ENCODE data around the gene IL4R.
A peak's percentile ranks its signal among the peaks of the same experiment; 100 is the strongest.
"Not testable (repeated sequence)": the region's sequence is repeated elsewhere in the genome, so short reads cannot be mapped to it uniquely, and the experiment has no call there.

IL4R gene

GRCh38 chr16:27288313-27288712, 25.5 kb upstream of the IL4R start:
- DNase-seq (ENCODE audit: low spot score) = not testable (repeated sequence)

DNA sequence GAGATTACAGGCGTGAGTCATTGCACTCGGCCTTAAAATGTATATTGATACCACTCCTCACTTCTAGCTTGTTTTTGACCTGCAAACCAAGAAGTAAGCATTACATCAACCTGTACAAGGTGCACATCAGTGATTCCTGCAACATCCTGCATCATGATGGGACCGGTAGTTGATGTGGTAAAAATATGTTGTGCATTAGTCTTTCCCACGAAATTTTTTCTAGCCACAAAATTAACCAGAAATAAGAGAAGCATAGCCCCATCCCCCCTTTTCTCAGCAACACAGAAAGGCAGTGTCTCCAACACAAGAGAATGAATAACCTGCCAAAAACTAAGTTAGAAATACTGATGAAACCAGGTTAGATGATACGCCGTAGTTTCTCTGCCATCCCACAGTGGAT, 24.1 kb upstream of the IL4R start:
- no peak for DNase-seq (ENCODE audit: low spot score)

- DNase-seq (ENCODE audit: low spot score) = no peak
These were observed 23.2 kb upstream of the IL4R start for GRCh38 chr16:27290562-27290961.

GRCh38 chr16:27291106-27291505, 22.7 kb upstream of the IL4R start:
- no peak for DNase-seq (ENCODE audit: low spot score)

DNA sequence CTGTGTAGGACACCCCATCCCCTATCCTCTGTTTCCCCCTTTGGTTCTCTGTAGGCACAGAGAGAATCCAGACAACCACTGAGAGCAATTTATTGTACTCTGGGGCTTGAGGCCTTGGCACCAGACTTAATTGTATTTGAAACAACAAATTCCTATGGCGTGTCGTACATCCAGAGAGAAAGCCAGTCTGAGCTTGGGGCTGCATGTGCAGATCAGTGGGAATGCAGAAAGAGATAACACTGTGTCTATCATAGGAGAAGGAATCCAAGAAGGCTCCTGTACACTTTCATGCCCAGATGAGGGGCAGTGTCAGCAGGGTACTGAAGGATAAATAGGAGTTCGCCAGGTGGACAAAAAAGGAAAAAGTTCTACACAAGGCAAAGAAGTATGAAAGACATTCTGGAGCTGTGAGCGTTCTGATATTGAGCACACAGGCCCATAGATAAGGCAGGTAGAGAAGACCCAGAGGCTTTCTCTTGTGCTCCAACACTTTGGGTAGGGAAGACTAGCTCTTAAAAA, 22.0 kb upstream of the IL4R start:
- DNase-seq (ENCODE audit: low spot score) = no peak

- no peak for DNase-seq (ENCODE audit: low spot score)
These were observed 20.4 kb upstream of the IL4R start for GRCh38 chr16:27293343-27293742.

DNA sequence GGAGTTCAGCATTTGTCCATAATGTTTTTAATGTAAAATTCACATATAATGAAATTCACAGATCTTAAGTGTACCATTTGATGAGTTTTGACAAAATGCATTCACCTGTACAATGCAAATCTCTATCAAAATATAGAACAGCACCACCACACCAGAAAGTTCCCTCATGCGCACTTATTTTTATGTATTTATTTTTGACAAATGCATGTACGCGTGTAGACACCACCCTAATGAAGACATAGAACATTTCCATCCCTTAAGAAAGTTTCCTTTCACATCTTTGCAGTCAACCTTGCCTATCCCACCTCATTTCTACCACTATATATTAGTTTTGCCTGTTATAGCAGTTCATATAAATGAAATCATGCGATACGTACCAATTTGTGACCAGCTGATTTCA, 15.6 kb upstream of the IL4R start:
- no peak for DNase-seq (ENCODE audit: low spot score)

DNA sequence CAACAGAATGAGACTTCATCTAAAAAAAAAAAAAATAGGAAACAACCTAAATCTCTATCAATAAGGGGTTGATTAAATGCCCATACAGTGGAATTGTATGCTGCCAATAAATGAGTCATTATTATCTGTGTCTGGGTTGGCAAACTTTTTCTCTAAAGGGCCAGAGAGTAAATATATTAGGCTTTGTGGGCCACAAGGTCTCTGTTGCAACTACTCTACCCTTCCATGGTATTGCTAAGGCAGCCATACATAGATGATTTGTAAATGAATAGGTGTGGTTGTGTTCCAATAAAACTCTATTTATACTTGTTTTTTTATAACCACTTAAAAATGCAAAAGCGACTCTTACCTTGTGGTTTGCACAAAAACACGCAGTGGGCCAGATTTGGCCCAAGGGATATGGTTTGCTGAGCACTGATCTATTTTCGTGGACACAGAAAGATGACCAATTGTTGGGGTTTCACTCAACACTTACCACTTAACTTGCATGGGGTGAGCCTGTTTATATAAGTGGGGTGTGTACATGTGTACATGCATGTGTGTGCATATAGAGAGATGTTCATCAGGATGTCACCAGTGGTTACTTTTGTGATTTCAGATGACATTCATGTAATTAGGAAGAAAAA, 12.4 kb upstream of the IL4R start:
- DNase-seq (ENCODE audit: low spot score) = no peak

GRCh38 chr16:27302126-27302525, 11.6 kb upstream of the IL4R start:
- no peak for DNase-seq (ENCODE audit: low spot score)

DNA sequence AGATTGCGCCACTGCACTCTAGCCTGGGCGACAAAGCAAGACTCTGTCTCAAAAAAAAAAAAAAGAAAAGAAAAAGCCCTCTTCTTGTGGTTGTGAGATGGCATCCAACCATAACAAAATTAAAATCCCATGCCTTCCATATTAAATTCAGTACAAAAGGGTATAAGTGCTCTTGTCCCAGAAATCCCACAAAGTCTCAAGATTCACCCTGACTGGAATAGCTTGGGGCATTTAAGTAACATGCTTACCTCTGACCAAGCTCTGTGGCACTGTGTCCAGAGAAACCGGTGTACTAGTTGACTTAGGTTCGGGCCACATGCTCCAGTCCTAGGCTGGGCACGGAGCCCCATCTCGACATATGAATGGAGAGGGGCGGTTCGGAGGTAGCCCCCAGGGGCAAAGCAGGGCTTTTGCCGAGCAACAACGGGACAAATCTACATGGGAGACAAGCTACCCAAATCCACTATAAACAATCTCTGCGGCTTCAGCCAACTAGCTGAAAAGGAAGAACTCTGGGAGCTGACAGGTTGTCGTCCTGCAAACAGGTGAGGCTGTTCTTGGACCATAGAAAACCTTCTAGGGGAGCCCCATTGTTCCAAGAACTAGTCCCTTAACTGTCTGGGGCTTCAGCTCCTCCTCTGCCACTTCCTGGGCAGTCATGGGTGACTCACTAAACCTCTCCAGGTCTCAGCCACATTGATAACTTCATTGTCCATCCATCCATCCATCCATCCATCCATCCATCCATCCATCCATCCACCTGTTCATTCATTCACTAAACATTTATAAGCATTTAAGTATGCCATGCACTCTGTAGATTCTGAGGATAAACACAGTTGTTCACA, 10.3 kb upstream of the IL4R start:
- DNase-seq (ENCODE audit: low spot score) = no peak

DNA sequence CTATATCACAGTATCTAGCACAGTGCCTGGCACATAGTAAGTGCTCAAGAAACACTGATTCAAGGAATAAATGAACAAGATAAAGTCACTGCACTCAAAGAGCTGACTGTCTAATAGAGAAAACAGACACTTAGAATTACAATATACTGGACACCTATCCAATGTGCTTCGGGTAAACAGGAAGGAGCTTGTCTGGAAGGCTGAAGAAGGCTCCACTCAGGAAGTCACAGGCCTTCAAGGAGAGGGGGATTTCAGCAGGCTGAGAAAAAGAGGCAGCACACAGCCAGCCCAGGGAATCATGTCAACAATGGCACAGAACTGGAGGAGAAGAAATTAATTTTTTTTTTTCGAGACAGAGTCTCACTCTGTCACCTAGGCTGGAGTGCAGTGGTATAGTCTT, 9.7 kb upstream of the IL4R start:
- DNase-seq (ENCODE audit: low spot score) = no peak

DNA sequence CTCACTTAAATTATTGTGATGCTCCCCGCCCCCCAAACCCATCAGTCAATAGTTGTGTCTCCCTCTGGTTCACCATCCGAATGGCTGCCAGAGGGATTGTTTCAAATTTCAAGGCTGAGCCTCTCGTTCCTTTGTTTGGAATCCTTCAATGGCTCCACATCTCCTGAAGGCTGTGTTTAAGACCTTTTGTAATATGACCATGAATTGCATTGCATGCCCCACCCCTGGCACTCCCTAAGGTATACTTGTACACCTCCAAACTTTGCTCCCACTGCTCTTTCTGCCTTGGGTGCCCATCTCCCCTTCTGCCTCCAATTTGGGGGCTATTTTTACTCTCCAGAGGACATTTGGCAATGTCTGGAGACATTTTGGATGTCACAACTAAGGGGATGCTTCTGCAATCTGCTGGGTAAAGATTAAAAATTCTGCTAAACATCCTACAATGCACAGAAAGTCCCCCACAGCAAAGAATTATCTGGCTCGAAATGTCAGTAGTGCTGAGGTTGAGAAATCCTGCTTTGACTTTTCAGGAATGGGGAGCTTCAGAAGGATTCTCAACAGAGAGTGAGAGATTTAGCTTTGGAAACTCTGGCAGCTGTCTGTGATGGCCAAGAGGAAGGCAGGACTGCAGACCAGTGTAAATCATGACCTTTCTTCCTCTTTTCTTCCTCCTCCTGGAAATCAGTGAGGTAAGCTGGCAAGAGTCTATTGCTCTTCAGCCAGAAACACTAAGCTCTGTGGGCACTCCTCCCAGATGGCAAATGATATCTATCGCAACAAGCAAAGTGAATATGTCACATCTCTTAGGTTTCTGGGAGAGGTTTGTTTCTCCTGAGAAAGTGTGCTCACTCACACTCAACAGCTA, 8.7 kb upstream of the IL4R start:
- DNase-seq (ENCODE audit: low spot score) = no peak

GRCh38 chr16:27305839-27306442, 7.8 kb upstream of the IL4R start:
- no peak for DNase-seq (ENCODE audit: low spot score)

DNA sequence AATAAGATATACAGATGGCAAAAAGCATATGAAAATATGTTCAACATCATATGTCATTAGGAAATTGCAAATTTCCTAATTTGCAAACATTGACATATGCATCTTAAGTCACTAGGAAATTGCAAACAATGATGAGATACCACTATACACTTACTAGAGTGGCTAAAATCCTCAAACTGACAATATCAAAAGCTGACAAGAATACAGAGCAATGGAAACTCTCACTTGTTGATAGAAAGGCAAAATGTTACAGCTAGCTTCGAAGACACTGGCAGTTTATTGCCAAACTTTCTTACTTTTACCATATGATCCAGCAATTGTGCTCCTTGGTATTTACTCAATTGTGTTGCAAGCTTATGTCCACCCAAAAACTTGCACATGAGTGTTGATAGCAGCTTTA, 5.0 kb upstream of the IL4R start:
- no peak for DNase-seq (ENCODE audit: low spot score)

DNA sequence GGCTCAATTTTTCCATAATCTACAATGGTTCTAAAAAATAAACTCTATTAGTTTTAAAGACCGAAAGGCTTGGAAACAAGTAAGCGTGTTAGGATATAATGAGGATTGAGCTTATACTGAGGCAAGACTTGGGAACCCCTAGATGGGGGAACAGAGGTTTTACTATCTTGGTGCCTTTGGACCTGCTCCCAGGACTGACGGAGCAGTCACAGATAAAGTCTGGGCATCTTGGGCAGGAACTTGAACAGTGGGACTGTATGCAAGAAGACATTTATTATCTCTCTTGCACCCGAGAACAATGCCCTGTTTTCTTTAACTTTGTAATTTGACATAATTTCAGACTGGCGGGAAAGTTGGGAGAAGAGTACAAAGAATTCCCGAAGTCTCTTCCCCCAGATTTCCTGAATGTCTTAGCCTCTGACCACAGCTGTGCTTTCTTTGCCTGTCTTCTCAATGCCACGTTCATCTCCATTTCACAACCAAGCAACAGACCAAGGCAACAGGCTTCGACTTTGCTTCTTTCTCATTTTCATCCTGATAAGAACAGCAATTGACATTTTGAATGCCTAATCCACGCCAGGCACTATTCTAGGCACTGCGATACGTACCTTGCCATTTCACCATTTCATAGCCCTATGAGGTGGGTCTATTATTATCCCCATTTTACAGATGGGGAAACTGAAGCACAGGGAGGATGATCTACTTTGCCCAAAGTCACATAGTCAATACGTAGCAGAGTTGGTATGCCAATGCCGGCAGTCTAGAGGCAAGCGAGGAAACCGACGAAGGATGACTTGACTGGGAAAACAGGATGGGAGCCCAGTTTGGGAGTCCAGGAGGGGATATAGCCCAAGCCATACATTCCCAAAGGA, 3.0 kb upstream of the IL4R start:
- DNase-seq (ENCODE audit: low spot score) = no peak

DNA sequence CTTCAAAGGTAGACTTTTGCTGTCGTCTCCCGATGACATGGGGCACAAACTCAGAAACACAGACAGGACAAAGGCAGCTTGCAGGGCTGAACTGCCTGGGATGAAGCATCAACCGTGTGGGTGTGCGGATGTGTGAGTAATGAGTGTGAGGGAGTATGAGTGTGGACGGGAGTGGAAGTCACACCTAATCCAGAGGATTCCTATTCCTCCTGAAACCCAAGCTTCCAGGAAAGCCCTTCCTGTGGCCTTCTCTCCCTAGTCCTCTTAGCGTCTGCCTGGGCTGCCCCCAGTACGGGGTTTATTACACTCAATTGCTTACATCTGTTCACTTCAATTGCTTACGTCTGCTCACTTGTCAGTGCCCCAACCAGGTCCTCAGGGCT, 2.3 kb upstream of the IL4R start:
- DNase-seq (ENCODE audit: low spot score) = no peak

DNA sequence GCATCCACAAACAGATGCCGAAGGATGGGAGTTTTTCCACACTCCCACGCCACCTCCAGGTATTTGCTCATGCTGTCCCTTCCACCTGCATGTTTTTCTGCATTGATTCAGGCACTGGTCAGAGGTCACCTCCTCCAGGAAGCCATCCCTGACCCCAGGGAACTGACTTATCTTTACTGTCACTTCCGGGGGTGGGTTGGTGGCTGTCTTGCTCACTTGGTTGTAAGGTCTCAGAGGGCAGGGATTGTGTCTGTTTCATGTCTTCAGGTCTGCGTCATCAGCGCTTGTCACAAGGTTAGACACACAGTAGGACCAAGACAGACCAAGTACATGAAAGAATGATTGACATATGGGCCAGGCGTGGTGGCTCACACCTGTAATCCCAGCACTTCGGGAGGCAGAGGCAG, 1.9 kb upstream of the IL4R start:
- no peak for DNase-seq (ENCODE audit: low spot score)

DNA sequence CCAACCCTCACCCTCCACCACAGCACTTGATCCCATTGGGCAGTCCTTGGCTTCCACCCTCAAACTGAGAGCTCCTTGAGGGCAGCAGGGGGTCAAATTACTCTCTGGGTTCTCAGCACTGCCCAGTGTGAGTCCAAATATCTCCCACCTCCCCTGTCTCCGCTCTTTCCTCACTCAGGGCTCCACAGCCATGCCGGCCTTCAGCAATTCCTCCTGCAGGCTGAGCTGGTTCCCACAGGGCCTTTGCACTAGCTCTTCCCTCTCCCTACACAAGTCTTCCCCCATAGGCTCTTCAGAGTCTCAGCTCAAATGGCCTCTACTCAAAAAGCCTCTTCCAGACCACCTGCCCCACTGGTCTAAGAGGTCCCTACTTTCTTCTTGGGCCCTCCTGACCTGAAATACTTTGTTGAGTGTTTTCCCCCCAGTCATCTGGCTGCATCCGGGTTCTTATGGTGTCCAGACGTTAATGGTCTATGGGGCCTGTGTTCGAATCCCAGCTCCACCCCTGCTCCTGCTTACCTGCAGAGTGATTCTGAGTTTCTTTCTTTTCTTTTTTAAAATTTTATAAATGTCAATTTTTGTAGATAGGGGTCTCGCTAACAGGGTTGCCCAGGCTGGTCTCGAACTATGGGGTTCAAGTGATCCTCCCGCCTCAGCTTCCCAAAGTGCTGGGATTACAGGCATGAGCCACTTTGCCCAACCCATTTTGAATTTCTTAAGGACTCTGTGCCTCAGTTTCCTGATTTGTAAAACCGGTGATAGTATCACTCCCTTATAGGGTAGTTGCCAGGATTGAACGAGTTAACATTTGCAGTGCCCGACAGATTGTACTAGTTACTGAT, 973 bp upstream of the IL4R start:
- DNase-seq (ENCODE audit: low spot score) = no peak

- DNase-seq (ENCODE audit: low spot score) = peak; percentile 34
These were observed 468 bp downstream of the IL4R start for GRCh38 chr16:27314161-27314723.

DNA sequence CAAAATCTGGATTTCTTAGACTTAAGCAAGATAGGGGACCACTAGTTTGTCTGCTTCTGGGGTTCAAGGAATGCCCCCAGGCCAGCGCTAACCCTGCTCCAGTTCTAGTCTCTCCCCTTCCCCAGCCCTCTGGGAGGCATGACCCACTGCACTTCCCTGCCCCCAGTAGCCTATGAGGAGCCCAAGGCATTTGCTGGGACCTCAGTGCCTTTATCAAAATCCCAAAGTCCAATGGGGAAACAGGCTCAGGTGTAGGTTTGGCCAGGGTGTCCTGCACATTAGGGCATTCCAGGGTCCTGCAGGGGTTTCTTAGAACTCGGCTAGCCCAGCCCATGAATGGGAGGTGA, 1.2 kb downstream of the IL4R start:
- DNase-seq (ENCODE audit: low spot score) = no peak
